Glutamatergic neuron (in vitro differentiated cells): ENCODE measurements around the gene NEDD9. TPM values are rescaled to one million over a fixed set of nuclear protein-coding genes. Genes with fewer than 3 reads are reported as not detected.

Experiments used
- DNase-seq: peaks from one replicate; pipeline ENCODE4 v3.0.0; 2022
- H3K27ac Mint-ChIP-seq: one replicate; pipeline ENCODE4 v1.8.0; 2020; ENCODE audit warnings: mild to moderate bottlenecking, mixed read lengths, inconsistent platforms; ENCODE audit not compliant: unreplicated experiment
- H3K27me3 Mint-ChIP-seq: one replicate; pipeline ENCODE4 v1.8.0; 2020; ENCODE audit warnings: mild to moderate bottlenecking, moderate library complexity, mixed read lengths, inconsistent platforms; ENCODE audit not compliant: unreplicated experiment
- H3K36me3 Mint-ChIP-seq: one replicate; pipeline ENCODE4 v1.8.0; 2020; ENCODE audit warnings: mild to moderate bottlenecking, mixed read lengths, inconsistent platforms; ENCODE audit not compliant: unreplicated experiment
- H3K4me1 Mint-ChIP-seq: one replicate; pipeline ENCODE4 v1.8.0; 2020; ENCODE audit warnings: mild to moderate bottlenecking, low read depth, mixed read lengths, inconsistent platforms; ENCODE audit not compliant: unreplicated experiment
- H3K4me3 Mint-ChIP-seq: one replicate; pipeline ENCODE4 v1.8.0; 2020; ENCODE audit warnings: mild to moderate bottlenecking, mixed read lengths, inconsistent platforms; ENCODE audit not compliant: unreplicated experiment
- H3K9me3 Mint-ChIP-seq: one replicate; pipeline ENCODE4 v1.8.0; 2020; ENCODE audit warnings: mild to moderate bottlenecking, moderate library complexity, mixed read lengths, inconsistent platforms; ENCODE audit not compliant: unreplicated experiment
- CTCF ChIP-seq: fragments of 200-600 bp; sonication (generic); IDR thresholded peaks from one replicate; pipeline ENCODE4 v1.5.0; 2021; ENCODE audit not compliant: partially characterized antibody, unreplicated experiment
- total RNA-seq: library from RNA; stranded (reverse); fragmentation: NEBNext Ultra II Directional; extraction: Animal tissue kit (Norgen Biotek cat#: 25700); gene quantifications from one replicate; pipeline ENCODE4 v1.2.1, GENCODE V29; 2021; ENCODE audit not compliant: unreplicated experiment

The NEDD9 gene
- total RNA-seq, 1 donor from 2014 or later, result 0.71 TPM

DNA sequence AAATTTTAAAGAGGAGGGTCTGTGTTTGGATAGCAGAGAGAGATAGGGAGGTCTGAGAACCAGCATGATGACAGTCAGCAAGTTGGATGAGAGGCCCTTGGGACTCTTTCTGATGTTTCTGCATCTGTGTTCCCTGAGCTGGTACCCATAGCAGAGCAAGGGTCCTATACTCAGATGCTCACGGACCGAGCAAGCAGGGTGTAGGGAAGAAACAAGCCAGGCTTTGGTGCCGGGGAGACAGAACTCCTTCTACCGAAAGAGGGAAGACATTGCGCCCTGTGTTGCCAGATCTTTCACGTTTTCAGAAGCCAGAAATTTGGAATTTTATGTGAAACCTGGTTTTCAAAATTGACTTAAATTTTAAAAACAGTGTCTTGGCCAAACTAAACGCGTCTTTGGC, 34.6 kb downstream of the NEDD9 start:
- H3K27ac Mint-ChIP-seq, result no peak overlapping the region

DNA sequence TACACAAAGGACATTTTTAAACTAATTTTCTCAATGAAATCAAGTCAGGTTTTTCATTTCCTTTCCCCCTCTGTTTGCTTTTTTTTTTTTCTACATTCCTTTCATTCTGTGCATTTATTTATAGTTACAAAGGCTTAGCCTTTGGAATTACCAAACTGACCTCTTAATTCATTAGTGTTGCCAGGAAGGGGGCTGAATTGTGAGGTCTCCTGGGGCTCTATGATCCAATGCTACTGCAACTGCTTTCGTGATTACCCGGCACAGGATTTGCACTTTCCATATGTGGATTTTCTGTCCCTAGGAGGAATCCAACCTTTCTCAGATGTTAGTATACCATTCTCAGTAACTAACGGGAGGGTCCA, 35.3 kb downstream of the NEDD9 start:
- no peak for DNase-seq
- H3K4me3 Mint-ChIP-seq, result no peak overlapping the region
- TF ChIP-seq CTCF, result no peak
- no peak overlapping the region for H3K27ac Mint-ChIP-seq
- H3K4me1 Mint-ChIP-seq, result peaks cover 15% of the 10 kb centered on the region
- H3K36me3 Mint-ChIP-seq, result no peaks in the 10 kb centered on the region
- H3K27me3 Mint-ChIP-seq, result no peaks in the 10 kb centered on the region
- H3K9me3 Mint-ChIP-seq, result no peaks in the 10 kb centered on the region

More for the DNA sequence above, 34.6 kb downstream of the NEDD9 start:
- Mint-ChIP-seq H3K27me3 (no peaks in the 10 kb centered on the region), H3K36me3 (no peaks in the 10 kb centered on the region), H3K9me3 (no peaks in the 10 kb centered on the region), H3K4me3 (no peak overlapping the region), H3K4me1 (peaks cover 15% of the 10 kb centered on the region)
- no peak for DNase-seq
- no peak for TF ChIP-seq CTCF

DNA sequence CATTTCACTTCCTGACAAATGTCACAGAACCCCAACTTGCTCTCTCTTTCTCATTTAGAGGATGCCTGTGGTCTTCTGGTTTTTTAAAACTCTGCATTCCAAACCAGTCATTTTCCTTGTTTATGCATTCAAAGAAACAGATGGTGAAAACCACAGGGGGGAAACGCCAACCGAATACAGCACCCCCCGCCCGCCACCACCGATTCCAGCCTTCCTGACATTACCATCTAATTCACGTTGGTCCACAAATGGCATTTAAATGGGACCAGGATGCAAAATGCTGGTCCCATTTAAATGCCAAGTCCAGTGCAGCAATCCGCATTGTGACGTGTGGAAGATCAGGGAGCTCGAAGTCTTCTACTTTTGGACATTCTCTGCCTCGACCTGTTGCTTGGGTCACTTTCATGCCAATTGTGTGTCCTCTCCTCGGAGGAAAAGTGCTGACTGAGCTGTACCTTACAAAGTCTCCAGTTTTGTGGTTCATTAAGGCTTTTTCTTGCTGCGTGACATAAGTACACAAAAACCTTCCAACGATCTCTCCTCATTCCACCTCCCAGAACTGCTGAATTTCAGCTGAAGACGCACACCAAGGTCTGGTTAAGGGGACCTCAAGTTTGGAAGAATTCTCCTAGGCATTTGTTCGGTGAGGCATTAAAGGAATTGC, 35.8 kb downstream of the NEDD9 start:
- no peaks in the 10 kb centered on the region for H3K27me3 Mint-ChIP-seq
- H3K9me3 Mint-ChIP-seq, result no peaks in the 10 kb centered on the region
- H3K36me3 Mint-ChIP-seq, result no peaks in the 10 kb centered on the region
- peaks cover 15% of the 10 kb centered on the region for H3K4me1 Mint-ChIP-seq
- no peak overlapping the region for H3K27ac Mint-ChIP-seq
- DNase-seq, result no peak
- TF ChIP-seq CTCF, result no peak
- no peak overlapping the region for H3K4me3 Mint-ChIP-seq

DNA sequence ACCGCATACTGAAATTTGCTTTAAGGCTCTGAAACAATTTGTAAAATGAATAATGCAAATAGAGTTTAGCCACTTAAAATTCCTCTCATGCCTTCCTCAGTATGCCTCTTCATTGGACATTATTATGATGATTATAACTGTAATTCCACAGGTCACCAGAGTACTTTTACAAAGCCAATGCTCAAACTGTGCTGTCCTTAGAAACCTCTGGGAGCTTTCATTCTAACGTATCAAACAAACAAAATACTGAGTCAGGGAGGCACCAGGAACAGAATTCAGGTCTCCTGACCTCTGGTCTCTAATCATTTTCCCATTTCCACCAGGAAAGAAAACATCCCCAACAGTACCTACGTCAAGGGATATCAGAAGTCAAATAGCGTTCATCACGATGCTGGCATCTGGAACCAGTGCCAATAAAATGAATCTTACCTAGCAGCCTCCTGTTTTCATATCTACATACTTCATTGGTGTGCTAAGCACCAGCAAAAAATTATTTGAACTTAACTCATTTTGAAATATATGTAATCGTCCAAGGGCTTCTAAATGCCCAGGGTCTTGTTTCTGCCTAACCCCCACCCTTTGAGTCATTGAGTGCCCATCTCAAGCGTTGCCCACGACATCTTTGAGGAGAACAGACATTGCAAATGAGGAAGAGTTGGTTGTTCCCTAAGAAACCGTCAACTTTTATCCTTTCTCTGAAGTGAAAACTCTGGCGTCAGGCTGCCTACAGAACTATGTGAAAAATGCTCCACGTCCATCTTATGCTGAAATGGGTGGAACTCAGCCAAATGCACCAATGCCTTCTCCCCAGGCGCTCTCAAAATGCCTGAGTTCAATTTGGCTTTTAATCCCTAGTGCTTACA, 37.9 kb downstream of the NEDD9 start:
- H3K4me1 Mint-ChIP-seq, result peaks cover 15% of the 10 kb centered on the region
- H3K4me3 Mint-ChIP-seq, result no peak overlapping the region
- H3K27ac Mint-ChIP-seq, result no peak overlapping the region
- H3K27me3 Mint-ChIP-seq, result no peaks in the 10 kb centered on the region
- DNase-seq, result no peak
- H3K9me3 Mint-ChIP-seq, result no peaks in the 10 kb centered on the region
- TF ChIP-seq CTCF, result no peak
- peaks cover 3% of the 10 kb centered on the region for H3K36me3 Mint-ChIP-seq

GRCh38 chr6:11193434-11193833, 39.0 kb downstream of the NEDD9 start:
- DNase-seq, result no peak
- Mint-ChIP-seq H3K9me3 (no peaks in the 10 kb centered on the region), H3K27me3 (no peaks in the 10 kb centered on the region), H3K27ac (no peak overlapping the region), H3K4me3 (no peak overlapping the region), H3K4me1 (peaks cover 14% of the 10 kb centered on the region), H3K36me3 (peaks cover 3% of the 10 kb centered on the region)
- TF ChIP-seq CTCF, result no peak
